Sigmoid colon (tissue), 7 donors: ENCODE data around the gene RFC2. TPM values are rescaled to one million over a fixed set of nuclear protein-coding genes. Genes with fewer than 3 reads are reported as not detected.
"Not testable (repeated sequence)": the region's sequence is repeated elsewhere in the genome, so short reads cannot be mapped to it uniquely, and the experiment has no call there.

Experiments used
- DNase-seq: peaks from one replicate; pipeline ENCODE4 v3.0.0-alpha.2; 2019
- H3K27ac ChIP-seq, 4 donors: fragments of 200-600 bp; sonication (generic); one replicate each; pipeline ENCODE4 v1.5.1; 2016 to 2019; ENCODE audit warnings: mild to moderate bottlenecking in 1 of 4
- H3K27me3 ChIP-seq, 3 donors: fragments of 200-600 bp; sonication (generic); one replicate each; pipeline ENCODE4 v1.5.1; 2019; ENCODE audit warnings: mild to moderate bottlenecking in 1 of 3
- H3K36me3 ChIP-seq, 4 donors: fragments of 200-600 bp; sonication (generic); one replicate each; pipeline ENCODE4 v1.5.1; 2016 to 2019
- H3K4me1 ChIP-seq, 4 donors: fragments of 200-600 bp; sonication (generic); one replicate each; pipeline ENCODE4 v1.5.1; 2017 to 2019
- H3K4me3 ChIP-seq, 4 donors: fragments of 200-600 bp; sonication (generic); one replicate each; pipeline ENCODE4 v1.5.1; 2017 to 2019; ENCODE audit warnings: mild to moderate bottlenecking in 2 of 4, moderate library complexity in 1 of 4
- H3K9me3 ChIP-seq, 4 donors: fragments of 200-600 bp in 3 of 4; sonication (generic) in 3 of 4; one replicate each; pipeline versions ENCODE4 v1.5.1 to v1.6.1; 2013 to 2019
- CTCF ChIP-seq, 4 experiments: fragments of 450-650 bp in 3 of 4; fragments of 200-600 bp in 1 of 4; IDR thresholded peaks; one replicate each; pipeline ENCODE4 v1.5.1; 2016 to 2019; ENCODE audit warnings: antibody characterized with exemption in 4 of 4, mild to moderate bottlenecking in 3 of 4, moderate library complexity in 2 of 4
- EP300 ChIP-seq, 4 donors: sonication (generic); formaldehyde crosslinking; IDR thresholded peaks; one replicate each; pipeline ENCODE4 v1.6.1; 2017; ENCODE audit warnings: antibody characterized with exemption in 4 of 4
- POLR2A ChIP-seq, 2 donors: fragments of 450-650 bp; IDR thresholded peaks; one replicate each; pipeline ENCODE4 v1.6.1; 2016; ENCODE audit warnings: antibody characterized with exemption in 2 of 2, mild to moderate bottlenecking in 2 of 2, moderate library complexity in 2 of 2
- POLR2AphosphoS5 ChIP-seq, 4 donors: sonication (generic); formaldehyde crosslinking; IDR thresholded peaks; one replicate each; pipeline ENCODE4 v1.6.1; 2017; ENCODE audit warnings: antibody characterized with exemption in 4 of 4
- WGBS, 2 donors: extraction: QIAGEN DNeasy Blood & Tissue Kit; methylation state at CpG; one replicate each; pipeline ENCODE4 v1.1.7; 2013; 5-methylcytosine and 5-hydroxymethylcytosine counted together
- intact Hi-C: fragments of 100-400 bp; cut with DNase I; formaldehyde crosslinking; loops from one replicate; pipeline ENCODE4 v1.15.1; 2023
- polyA plus RNA-seq, 3 donors: library from polyadenylated mRNA; stranded (reverse); fragments of 200-250 nt; gene quantifications; one replicate each; pipeline ENCODE4 v1.2.3, GENCODE V29; 2013
- total RNA-seq, 4 donors: library from RNA; depleted of rRNA; stranded (reverse); fragments of >200 nt; gene quantifications; one replicate each; pipeline ENCODE4 v1.1.0, GENCODE V29; 2016
- donor health status: healthy with polysubstance abuse.
- donor health status: Bipolar disorder and iron deficiency.
- donor health status: healthy.

Gene RFC2
- total and polyA plus RNA-seq, 7 donors: 3.3 to 30.0 (median 17.8) TPM

GRCh38 chr7:74254858-74255379 lies 720 bp upstream of the RFC2 start:
- TF ChIP-seq POLR2AphosphoS5 (IDR thresholded peaks at IDR 0.05): no peak
- TF ChIP-seq EP300 (IDR thresholded peaks at IDR 0.05): no peak
- TF ChIP-seq CTCF (IDR thresholded peaks at IDR 0.05): no peak
- TF ChIP-seq POLR2A (IDR thresholded peaks at IDR 0.05): no peak
- intact Hi-C loops: loop anchor here (5.0 kb wide), 3 partner anchors 78 to 137 kb away; no protein-coding TSS in a partner anchor
- Histone ChIP-seq H3K9me3 (no peaks in the 10 kb centered on the region), H3K4me3 (peak overlapping the region; percentile 59 to 90 (median 72)), H3K36me3 (peaks cover 0 to 16% (median 4%) of the 10 kb centered on the region in 4 donors), H3K27me3 (no peaks in the 10 kb centered on the region), H3K27ac (peak overlapping the region; percentile 89 to 96 (median 90)), H3K4me1 (peaks cover 0 to 21% (median 16%) of the 10 kb centered on the region in 4 donors)
- whole genome bisulfite sequencing, 2 donors: 5 to 19% methylated on average over 20 of the region's 20 CpGs
- no peak for DNase-seq

DNA sequence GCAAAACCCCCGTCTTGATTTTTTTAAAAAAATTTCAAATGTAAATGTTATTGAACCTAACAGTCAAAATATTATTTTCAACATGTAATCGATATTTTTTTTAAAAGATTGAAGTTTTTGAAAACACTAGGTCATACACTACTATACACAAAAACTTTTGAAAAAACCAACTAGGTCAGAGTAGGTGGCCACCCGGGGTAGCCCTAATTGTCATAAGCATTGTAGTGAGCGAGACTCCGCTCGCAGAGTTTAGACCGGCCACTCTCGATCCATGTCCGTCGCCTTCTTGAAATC lies 417 bp downstream of the RFC2 start:
- TF ChIP-seq EP300 (IDR thresholded peaks at IDR 0.05) (no peak), CTCF (IDR thresholded peaks at IDR 0.05) (no peak), POLR2A (IDR thresholded peaks at IDR 0.05) (no peak), POLR2AphosphoS5 (IDR thresholded peaks at IDR 0.05) (no peak)
- Histone ChIP-seq H3K9me3 (no peaks in the 10 kb centered on the region), H3K4me1 (peaks cover 0 to 21% (median 16%) of the 10 kb centered on the region in 4 donors), H3K36me3 (peaks cover 7 to 28% (median 12%) of the 10 kb centered on the region in 4 donors), H3K4me3 (peak overlapping the region; percentile 59 to 90 (median 72)), H3K27me3 (no peaks in the 10 kb centered on the region), H3K27ac (peak overlapping the region; percentile 89 to 96 (median 90))
- WGBS, 2 donors: 1% methylated on average over 10 of the region's 10 CpGs
- intact Hi-C loops: loop anchor here (1.0 to 5.0 kb wide), 3 partner anchors 37 to 119 kb away; no protein-coding TSS in a partner anchor
- no peak for DNase-seq

GRCh38 chr7:74253331-74253730 lies 868 bp downstream of the RFC2 start:
- Histone ChIP-seq H3K27ac (peak overlapping the region in 2 of 4 donors; percentile 90 to 96), H3K27me3 (no peaks in the 10 kb centered on the region), H3K9me3 (no peaks in the 10 kb centered on the region), H3K4me3 (peak overlapping the region in 3 of 4 donors; percentile 70 to 90 (median 73)), H3K36me3 (peaks cover 7 to 32% (median 16%) of the 10 kb centered on the region in 4 donors), H3K4me1 (peaks cover 0 to 21% (median 16%) of the 10 kb centered on the region in 4 donors)
- TF ChIP-seq POLR2A (IDR thresholded peaks at IDR 0.05) (no peak), POLR2AphosphoS5 (IDR thresholded peaks at IDR 0.05) (no peak), EP300 (IDR thresholded peaks at IDR 0.05) (no peak), CTCF (IDR thresholded peaks at IDR 0.05) (no peak)
- WGBS, 2 donors: 57 to 70% methylated on average over 7 of the region's 7 CpGs
- intact Hi-C loops: loop anchor here (1.0 to 5.0 kb wide), 3 partner anchors 37 to 119 kb away; no protein-coding TSS in a partner anchor
- DNase-seq: no peak

DNA sequence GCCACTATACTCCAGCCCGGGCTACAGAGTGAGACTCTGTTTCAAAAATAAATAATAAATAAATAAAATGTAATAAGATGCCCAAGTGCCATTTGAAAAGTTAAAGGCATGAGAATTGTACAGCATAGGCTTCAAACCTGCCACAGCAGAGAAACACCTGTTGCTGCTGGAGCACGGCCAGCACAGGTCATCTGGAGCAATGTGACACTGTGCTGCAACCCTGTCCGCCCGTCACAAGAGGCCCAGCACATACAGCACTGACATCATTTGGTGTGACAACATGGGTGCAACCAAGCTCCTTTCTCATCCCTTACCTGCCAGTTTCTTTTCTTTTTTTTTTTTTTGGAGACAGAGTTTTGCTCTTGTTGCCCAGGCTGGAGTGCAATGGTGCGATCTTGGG lies 1.3 kb downstream of the RFC2 start:
- intact Hi-C loops: loop anchor here (1.0 to 5.0 kb wide), 3 partner anchors 37 to 119 kb away; no protein-coding TSS in a partner anchor
- no peak for DNase-seq
- H3K4me3 ChIP-seq: no peak overlapping the region
- no peaks in the 10 kb centered on the region for H3K27me3 ChIP-seq
- no peak overlapping the region for H3K27ac ChIP-seq
- TF ChIP-seq EP300 (IDR thresholded peaks at IDR 0.05) (no peak), POLR2A (IDR thresholded peaks at IDR 0.05) (no peak), CTCF (IDR thresholded peaks at IDR 0.05) (no peak), POLR2AphosphoS5 (IDR thresholded peaks at IDR 0.05) (no peak)
- peaks cover 7 to 37% (median 18%) of the 10 kb centered on the region in 4 donors for H3K36me3 ChIP-seq
- H3K4me1 ChIP-seq: peaks cover 0 to 21% (median 16%) of the 10 kb centered on the region in 4 donors
- WGBS, 2 donors: 34 to 64% methylated on average over 5 of the region's 5 CpGs
- H3K9me3 ChIP-seq: no peaks in the 10 kb centered on the region

DNA sequence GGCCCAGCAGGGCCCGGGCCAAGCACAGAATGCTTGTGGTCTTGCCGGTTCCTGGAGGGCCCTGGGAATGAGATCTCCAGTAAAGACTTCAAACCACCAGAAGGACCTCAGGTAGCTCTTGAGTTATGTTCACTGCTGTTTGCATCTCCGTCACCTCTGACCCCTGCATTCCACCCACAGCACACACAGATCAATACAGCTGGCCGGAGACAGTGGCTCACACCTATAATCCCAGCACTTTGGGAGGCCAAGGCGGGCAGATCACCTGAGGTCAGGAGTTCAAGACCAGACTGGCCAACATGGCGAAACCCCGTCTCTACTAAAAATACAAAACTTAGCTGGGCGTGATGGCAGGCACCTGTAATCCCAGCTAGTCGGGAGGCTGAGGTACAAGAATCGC lies 5.1 kb downstream of the RFC2 start:
- WGBS, 2 donors: 95 to 97% methylated on average over 10 of the region's 10 CpGs
- H3K9me3 ChIP-seq, H3K27ac ChIP-seq, H3K4me3 ChIP-seq, H3K27me3 ChIP-seq, DNase-seq, intact Hi-C loops: not testable (repeated sequence)
- H3K4me1 ChIP-seq: peaks cover 0 to 13% (median 11%) of the 10 kb centered on the region in 4 donors
- peaks cover 7 to 69% (median 28%) of the 10 kb centered on the region in 4 donors for H3K36me3 ChIP-seq
